ENCODE measurements around the gene SLC44A3.
A peak's percentile ranks its signal among the peaks of the same experiment; 100 is the strongest.

The SLC44A3 gene

GRCh38 chr1:94874423-94874822 lies 54.3 kb downstream of the SLC44A3 start:
- no peak for DNase-seq

DNA sequence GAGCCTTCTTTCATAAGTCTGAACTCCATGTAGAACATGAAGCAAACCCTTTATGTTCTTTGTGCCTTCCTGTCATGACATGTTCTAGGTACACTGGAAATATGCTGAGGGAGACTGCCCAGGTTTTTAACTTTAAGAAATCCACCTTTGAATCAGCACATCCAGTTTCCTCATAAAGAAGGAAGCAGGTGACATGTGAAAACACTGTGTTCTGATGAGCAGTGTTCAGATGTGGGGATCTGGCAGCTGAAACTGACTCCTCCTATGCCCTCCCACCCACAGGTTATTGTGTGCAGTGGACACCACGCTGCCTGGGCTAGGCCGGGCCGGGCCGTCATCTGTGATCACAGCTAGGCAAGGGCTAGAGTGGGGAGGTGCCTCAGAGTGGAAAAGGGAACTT lies 55.6 kb downstream of the SLC44A3 start:
- no peak for DNase-seq

DNA sequence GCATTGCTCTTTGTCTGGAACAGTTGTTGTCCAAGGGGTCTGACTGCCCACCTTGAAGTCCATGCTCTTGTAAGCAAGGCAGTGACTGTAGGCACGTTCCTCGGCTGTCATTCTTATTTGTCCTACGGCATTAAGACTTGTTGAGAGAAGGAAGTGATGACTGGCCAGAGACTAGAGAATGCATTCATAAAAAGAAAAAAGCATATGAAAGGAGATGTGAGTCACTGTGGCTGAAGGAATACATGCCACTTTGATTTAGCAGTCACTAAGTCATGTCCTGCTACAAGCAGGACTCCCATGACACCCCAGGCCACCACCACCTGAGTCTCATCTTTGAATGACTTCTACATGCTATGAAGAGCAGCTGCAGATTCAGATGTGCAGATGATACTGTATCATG lies 56.2 kb downstream of the SLC44A3 start:
- DNase-seq = no peak

DNA sequence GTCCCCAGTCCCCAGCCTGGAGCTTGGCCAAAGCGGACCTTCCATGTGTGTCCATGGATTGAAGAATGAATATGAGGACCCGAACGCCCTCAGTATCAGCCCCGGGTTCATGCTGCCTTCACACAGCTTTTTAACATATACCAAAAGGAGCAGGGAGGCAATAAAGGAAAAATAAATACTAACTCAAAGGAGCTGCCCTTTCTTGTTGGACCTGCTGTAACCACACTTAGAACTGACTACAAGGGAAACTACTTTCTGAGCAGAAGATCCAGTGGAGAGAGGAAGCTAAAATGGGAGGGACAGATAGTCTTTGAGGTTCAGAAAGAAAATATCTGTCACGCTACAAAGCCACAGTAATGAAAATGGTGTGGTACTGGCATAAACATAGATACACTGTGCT lies 58.2 kb downstream of the SLC44A3 start:
- no peak for DNase-seq

DNA sequence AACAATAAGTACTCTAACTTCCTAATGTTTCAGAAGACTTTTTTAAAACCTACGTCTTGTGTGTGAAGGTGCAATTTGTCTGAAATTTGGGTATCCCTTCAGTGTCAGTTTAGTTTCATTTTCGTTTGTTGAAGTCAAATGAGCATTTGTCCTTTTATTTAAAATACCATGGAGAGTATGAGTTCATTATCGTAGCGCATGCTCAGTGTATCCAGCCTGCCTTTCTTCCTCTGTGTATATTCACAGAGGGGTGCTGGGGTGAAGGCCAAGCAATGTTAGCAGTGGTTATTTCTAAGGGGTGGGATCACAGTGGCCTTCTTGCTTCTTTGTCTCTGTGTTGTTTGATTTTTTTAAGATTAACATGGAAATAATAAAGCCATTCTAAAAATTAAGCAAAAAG lies 63.5 kb downstream of the SLC44A3 start:
- no peak for DNase-seq

DNA sequence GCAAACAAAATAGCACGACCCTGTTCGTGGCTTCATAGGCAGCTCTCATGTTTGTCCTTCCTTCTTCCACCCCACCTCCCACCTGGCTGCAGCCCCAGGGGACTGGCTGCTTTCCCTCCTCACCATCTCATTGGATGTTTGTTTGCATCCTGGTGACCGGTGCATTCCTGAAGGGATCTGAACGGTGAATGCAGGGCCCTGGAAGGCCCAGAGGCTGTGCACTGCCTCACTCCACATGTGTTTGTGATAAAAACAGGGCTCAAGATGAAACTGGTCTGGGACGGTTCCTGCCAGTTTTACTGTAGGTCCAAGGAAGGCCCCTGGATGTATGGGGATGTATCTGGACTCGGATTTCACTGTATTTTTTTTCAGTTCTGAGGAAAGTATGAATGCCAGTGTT lies 63.9 kb downstream of the SLC44A3 start:
- DNase-seq = no peak

GRCh38 chr1:94884507-94884906 lies 64.3 kb downstream of the SLC44A3 start:
- no peak for DNase-seq

DNA sequence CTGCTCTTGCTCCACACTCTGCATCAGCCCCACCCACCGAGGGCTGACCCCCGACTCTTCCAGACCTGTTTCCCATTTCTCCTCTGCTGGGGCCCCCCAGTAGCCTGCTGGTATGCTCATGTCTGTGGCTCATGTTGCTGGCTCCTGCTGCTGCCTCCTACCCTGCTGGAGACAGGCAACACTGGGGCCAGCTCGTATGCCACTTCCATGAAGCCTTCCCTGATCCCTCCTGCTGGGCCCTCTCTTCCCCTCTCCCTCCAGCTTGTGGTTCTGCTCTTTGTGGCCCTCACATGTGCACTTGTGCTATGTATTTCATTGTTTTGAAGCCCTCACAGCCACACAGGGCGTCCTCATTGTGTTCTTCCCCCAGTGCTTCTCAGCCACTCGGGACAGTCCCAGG lies 66.2 kb downstream of the SLC44A3 start:
- DNase-seq = no peak

DNA sequence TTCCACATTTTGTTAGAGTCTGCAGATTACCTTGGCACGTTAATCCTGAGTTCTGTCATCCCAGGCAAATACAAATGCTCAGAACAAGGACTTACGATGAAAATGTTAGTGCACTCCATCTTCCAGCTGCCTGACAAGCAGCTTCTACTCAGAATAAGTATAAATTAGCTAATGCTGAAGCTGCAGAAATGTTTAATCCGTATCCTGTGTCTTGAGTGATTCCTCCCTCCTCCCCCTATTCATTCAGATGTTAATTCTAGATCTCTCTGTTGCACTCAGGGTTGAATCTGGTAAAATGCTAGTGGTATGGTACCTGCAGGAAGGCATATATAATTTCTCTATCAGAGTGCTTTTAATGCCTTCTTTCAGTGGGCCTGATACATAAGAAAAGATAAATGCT lies 66.9 kb downstream of the SLC44A3 start:
- DNase-seq = no peak

GRCh38 chr1:94887603-94888171 lies 67.5 kb downstream of the SLC44A3 start:
- no peak for DNase-seq

DNA sequence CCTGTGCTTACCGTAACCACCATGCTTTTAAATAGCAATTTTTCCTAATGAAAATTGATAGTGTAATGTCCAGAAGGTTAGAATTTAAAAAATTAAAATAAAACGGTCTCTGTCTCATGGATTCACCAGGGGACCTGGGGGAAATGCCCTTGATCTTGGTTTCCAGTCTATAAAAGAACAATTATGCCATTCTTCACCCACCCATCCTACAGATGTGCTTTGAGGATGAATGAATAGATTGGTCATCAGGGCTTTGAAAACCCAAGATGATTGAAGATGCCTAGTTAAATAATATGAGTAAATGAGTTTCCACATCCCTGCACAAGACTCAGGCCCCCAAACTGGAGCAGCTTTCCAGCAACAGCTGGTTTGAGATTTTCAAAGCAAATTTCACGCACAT lies 68.0 kb downstream of the SLC44A3 start:
- DNase-seq = no peak

DNA sequence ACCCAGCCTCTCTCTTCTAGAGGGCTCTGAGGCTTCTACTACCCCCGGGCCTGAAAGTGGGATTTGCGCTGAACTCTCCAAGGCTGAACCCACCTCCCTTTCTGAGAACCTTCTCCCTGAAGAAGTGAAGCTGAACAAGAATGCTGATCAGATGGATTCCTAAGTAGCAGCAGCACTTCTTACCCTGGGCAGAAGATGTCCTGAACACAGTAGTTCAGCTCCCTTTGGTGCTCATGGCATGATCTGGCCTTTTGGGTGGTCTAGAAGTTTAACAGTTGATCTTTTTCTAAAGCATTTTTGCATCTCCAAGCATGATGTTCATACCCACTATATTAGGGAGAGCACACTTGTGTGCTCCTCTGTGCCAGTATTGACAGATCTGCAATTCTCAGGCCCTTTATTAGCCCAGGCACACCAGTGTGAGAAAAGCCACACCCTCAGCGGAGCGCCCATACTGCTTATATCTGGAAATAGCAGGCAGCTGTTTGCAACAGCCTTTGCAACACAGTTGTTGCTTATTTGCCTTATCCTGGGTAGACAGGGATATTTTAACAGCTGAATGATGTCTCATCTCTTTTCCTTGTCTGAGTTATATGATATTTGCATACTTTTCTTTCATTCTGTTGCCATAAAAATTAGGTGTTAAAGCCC lies 72.6 kb downstream of the SLC44A3 start:
- DNase-seq = no peak

- DNase-seq = no peak
Observed at GRCh38 chr1:94894630-94895029, 74.5 kb downstream of the SLC44A3 start.

GRCh38 chr1:94895518-94895917 lies 75.4 kb downstream of the SLC44A3 start:
- DNase-seq = no peak

- no peak for DNase-seq
Observed at GRCh38 chr1:94898491-94899385, 78.6 kb downstream of the SLC44A3 start.

- DNase-seq = no peak
Observed at GRCh38 chr1:94899756-94900155, 79.6 kb downstream of the SLC44A3 start.

DNA sequence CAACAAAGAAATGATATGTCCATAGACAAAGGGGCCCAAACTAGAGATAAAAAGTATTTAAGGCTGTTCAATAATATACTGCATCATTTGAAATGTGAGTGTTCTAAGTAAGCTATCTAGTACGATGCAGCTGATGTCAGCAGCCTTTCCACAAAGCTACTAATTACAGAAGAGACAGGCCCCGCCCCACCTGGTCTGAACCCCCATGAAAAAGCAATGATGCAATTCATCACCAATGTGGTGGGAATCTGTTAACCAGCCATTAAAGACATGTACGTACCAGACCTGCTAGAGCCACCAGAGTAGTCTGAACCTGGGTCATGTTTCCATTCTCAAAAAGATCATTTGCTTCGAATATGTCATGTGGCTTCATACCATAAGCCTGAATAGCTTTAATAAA lies 81.7 kb downstream of the SLC44A3 start:
- DNase-seq = no peak

DNA sequence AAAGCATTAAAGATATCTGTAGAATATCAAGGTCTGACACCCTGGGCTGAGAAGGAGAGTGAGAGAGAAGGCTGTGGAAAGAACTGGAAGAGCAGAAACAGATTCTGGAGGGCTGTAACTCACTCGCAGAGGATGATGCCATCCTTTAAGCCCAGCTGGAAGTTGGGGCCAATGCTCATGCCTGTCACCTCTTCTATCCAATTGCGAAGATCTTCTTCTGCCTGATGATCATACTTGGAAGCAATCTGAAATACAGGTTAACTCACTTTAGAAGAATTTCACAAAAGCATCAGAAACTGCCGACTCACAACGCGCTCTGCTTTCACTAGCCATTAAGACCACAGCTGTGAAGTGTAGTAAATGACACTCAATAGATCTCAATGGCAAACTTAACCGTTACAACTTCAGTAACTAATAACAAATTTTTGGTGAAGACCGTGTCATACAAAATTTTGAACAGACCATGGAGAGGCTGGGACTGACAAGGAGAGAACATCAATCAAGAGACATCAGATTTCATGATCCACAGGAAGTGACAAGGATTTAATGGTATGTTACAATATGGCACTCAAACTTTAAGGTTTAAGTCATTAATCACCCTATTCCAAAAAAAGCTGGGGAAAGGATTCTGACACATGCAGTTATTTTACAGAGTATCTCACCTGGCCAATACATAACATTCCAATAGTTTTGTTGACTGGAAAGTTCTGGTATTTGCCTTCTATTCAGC lies 83.3 kb downstream of the SLC44A3 start:
- DNase-seq = no peak

DNA sequence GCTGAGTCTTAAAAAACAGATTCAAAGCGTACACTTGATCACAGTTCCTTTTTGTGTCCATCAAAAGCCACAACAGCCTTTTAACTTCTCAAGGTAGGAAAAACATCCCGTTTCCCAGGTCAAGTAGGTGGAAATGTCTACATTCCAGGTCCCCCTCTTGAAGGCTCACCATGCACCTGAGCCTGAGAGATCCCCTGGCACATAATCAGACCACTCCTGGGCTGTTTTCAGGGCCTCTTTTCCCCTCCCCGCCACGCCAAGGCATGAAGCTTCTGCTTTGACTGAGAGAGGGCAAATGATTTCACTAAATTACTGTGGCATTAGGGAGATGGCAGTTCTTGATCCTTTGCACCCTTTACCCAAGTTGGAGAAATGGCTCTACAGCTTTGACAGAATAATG lies 85.0 kb downstream of the SLC44A3 start:
- no peak for DNase-seq

DNA sequence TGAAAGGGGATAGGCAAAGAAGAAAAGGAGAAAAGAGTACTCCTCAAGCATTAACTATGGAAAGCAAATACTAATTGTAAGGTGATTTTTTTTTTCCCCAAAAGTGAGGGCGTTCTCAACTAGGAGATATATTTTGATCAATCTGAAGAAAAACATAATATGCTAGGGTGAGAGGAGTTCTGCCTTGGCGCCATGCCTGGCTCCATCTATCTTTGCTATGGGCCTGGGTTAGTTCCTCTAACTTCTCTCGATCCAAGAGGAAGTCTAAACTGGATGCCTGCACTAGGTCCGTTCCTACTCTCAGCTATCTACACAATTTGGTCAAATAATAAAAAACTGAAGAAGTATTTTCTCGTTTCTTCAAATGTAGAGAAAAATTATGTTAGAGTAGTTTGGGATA lies 86.2 kb downstream of the SLC44A3 start:
- DNase-seq = no peak

DNA sequence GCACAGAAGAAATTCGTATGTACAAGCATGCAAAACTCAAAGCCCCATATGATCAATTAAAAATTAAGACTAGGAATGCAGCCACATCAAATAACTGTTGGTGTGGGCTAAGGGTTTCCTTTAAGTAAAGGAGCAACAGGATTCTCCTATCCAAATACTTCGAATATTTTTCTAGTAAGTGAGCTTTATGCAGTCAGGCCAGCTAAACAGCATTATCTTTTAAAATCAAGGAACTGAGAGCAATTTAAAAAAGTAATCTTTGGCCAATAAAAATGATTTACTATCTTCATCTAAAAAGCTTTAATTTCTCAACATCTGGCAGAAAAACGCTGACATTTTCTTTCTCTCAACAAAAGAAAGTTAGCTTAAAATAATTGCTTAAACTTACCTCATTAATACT lies 87.0 kb downstream of the SLC44A3 start:
- DNase-seq = no peak

- no peak for DNase-seq
Observed at GRCh38 chr1:94908190-94908589, 88.0 kb downstream of the SLC44A3 start.

- DNase-seq = no peak
Observed at GRCh38 chr1:94908965-94909364, 88.8 kb downstream of the SLC44A3 start.

DNA sequence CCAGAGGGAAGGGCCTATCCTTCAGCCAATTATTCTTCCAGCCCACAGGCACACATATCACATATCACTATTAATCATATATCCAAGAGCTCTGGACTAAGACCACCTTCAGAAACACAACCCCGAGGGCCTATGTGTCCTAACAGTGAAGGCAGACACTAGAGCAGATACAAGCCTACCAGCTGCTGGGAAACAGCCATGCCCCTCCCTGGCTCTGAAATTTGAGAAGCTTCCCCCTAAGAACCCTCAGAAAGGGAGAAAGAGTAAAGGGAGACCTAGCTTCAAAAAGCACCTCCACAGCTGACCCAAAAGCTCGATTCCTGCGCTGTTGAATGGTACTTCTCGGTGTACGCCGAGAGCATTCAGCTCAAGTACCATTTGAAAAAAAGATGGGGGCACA lies 89.3 kb downstream of the SLC44A3 start:
- peak in 1 of 2 experiments; percentile 14 for DNase-seq
